Measurements from ENCODE around the gene NUDT22. TPM values are rescaled to one million over a fixed set of nuclear protein-coding genes. Genes with fewer than 3 reads are reported as not detected.
A peak's percentile ranks its signal among the peaks of the same experiment; 100 is the strongest.

The NUDT22 gene
- total RNA-seq, 2 experiments from 2014 or later, result 102 to 103 TPM

- Mint-ChIP-seq H3K9me3 (no peaks in the 10 kb centered on the region), H3K36me3 (peaks cover 16% of the 10 kb centered on the region), H3K4me3 (peak within 1 kb of the TSS; percentile 93), H3K27me3 (no peaks in the 10 kb centered on the region), H3K4me1 (peaks cover 31% of the 10 kb centered on the region), H3K27ac (peak within 1 kb of the TSS; percentile 83)
- POLR2A ChIA-PET, result interaction anchor here (2.2 to 26.2 kb wide), 4 partner anchors 7 to 24 kb away, joined by 11 to 419 read pairs (median 19); partner anchors contain the start of genes FERMT3, NUDT22, PPP1R14B and TRPT1
- DNase-seq (peak; percentile 85), ATAC-seq (ENCODE audit: low read depth) (peak; percentile 42)
Observed at GRCh38 chr11:64233913-64234586, 8.0 kb downstream of the NUDT22 start, which contains the start of gene VEGFB. TSS of gene VEGFB (plus strand) at chr11:64234584. CDS start at chr11:64234834, 250 bp downstream.

DNA sequence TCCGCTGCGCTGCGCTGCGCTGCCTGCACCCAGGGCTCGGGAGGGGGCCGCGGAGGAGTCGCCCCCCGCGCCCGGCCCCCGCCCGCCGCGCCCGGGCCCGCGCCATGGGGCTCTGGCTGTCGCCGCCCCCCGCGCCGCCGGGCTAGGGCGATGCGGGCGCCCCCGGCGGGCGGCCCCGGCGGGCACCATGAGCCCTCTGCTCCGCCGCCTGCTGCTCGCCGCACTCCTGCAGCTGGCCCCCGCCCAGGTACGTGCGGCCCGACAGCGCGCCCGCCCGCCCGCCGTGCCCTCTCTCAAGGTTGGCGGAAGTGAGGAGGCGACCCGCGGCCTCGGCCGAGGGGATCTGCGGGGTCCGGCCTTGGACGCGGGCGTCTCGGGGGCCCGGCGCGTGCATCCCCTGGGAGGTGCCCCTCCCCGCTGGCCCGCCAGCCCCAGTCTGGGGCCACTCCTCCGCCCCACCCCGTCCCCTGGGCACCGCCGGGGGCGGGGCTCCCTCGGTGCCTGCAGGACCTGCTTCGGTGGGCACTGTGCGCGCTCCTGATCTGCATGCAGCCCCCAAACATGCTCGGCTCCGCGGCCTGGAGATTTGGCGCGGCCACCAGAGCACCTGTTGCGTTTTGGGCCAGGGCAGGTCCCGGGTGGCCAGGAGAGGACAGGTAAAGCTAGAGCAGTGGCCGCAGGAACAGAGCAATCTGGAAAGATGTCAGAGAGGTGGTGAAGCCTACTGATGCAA, 8.7 kb downstream of the NUDT22 start:
- Mint-ChIP-seq H3K36me3 (peaks cover 17% of the 10 kb centered on the region), H3K4me3 (peak overlapping the region; percentile 93), H3K27ac (peak overlapping the region; percentile 83), H3K9me3 (no peaks in the 10 kb centered on the region), H3K4me1 (peaks cover 29% of the 10 kb centered on the region), H3K27me3 (no peaks in the 10 kb centered on the region)
- DNase-seq (peak; percentile 75), ATAC-seq (ENCODE audit: low read depth) (peak; percentile 43)
- POLR2A ChIA-PET, result interaction anchor here (1.9 to 26.2 kb wide), 4 partner anchors 8 to 25 kb away, joined by 5 to 419 read pairs (median 11); partner anchors contain the start of genes FERMT3, NUDT22 and TRPT1

DNA sequence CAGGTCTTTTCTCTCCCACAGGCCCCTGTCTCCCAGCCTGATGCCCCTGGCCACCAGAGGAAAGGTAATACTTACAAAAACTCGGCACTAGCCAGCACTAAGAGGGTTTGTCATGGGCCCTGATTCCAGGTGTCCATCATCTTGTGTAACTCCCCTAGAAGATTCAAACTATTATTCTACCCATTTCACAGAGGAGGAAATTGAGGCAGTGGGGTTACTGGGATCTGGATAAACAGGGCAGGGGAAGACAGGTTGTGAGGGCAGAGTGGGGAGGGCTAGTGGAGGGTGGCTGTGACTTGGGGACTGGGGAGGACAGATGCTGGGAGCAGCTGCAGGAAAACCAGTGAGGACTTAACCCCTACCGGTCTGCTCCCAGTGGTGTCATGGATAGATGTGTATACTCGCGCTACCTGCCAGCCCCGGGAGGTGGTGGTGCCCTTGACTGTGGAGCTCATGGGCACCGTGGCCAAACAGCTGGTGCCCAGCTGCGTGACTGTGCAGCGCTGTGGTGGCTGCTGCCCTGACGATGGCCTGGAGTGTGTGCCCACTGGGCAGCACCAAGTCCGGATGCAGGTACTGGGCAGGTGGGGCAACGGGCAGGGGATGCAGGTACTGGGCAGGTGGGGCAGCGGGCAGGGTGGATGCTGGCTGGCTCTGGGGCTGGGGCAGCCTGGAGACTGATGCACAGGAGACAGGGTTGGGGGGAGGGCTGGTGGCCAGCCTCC, 9.5 kb downstream of the NUDT22 start:
- H3K27me3 Mint-ChIP-seq, result no peaks in the 10 kb centered on the region
- peak overlapping the region; percentile 83 for H3K27ac Mint-ChIP-seq
- peaks cover 34% of the 10 kb centered on the region for H3K4me1 Mint-ChIP-seq
- no peaks in the 10 kb centered on the region for H3K9me3 Mint-ChIP-seq
- peak overlapping the region; percentile 93 for H3K4me3 Mint-ChIP-seq
- POLR2A ChIA-PET, result interaction anchor here (0.7 to 26.2 kb wide), 5 partner anchors 9 to 58 kb away, joined by 5 to 419 read pairs (median 11); partner anchors contain the start of genes FERMT3, NUDT22 and TRPT1
- no peak for ATAC-seq (ENCODE audit: low read depth)
- DNase-seq, result no peak
- H3K36me3 Mint-ChIP-seq, result peaks cover 18% of the 10 kb centered on the region

DNA sequence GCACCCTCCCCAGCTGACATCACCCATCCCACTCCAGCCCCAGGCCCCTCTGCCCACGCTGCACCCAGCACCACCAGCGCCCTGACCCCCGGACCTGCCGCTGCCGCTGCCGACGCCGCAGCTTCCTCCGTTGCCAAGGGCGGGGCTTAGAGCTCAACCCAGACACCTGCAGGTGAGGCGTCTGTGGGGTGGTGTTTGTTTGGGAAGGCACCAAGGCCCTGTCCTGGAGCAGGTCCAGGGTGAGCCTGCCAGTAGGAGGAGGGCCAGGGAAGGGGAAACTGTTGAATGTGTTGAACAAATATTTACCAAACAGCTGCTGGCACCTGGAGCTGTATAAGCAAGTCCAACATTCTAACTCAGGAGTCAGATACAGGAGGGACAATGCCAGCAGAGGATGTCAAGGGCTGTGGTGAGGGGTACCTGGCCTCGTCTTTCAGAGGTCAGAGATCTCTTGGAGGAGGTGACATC, 11.4 kb downstream of the NUDT22 start:
- Mint-ChIP-seq H3K27ac (peak overlapping the region; percentile 32), H3K36me3 (peaks cover 17% of the 10 kb centered on the region), H3K27me3 (no peaks in the 10 kb centered on the region), H3K9me3 (no peaks in the 10 kb centered on the region), H3K4me1 (peaks cover 28% of the 10 kb centered on the region), H3K4me3 (no peak overlapping the region)
- DNase-seq (no peak), ATAC-seq (ENCODE audit: low read depth) (no peak)
- POLR2A ChIA-PET, result interaction anchor here (3.5 to 26.2 kb wide), 2 partner anchors 11 to 28 kb away, joined by 11 to 419 read pairs; partner anchors contain the start of genes FERMT3, NUDT22 and TRPT1

GRCh38 chr11:64238076-64238475, 12.0 kb downstream of the NUDT22 start:
- Mint-ChIP-seq H3K27ac (peak overlapping the region; percentile 61), H3K36me3 (peaks cover 18% of the 10 kb centered on the region), H3K4me1 (peaks cover 27% of the 10 kb centered on the region), H3K27me3 (no peaks in the 10 kb centered on the region), H3K4me3 (no peak overlapping the region), H3K9me3 (no peaks in the 10 kb centered on the region)
- ATAC-seq (ENCODE audit: low read depth) (no peak), DNase-seq (no peak)
- POLR2A ChIA-PET, result interaction anchor here (0.6 to 26.2 kb wide), 4 partner anchors 8 to 1526 kb away, joined by 3 to 419 read pairs (median 3); partner anchors contain the start of genes DNAJC4 and FERMT3

DNA sequence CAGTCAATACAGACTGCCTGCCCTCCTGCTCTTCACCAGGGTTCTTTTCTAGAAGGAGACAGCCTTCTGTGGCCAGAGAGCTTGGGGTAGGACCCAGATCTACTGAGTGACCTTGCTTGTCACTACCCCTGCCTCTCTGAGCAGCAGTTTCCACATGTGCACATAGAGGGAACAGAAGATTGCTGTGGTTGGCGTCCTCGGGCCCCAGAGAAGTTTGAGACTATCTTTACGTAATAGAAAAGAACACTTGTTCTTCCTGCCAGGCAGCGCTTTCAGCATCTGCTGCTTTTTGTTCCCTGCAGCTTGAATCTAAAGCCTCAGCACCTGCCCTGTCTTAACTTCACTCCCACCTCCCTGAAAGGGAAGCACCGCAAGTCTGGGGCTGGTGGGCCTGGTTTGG, 12.9 kb downstream of the NUDT22 start:
- POLR2A ChIA-PET, result interaction anchor here (0.7 to 26.2 kb wide), 5 partner anchors 8 to 30 kb away, joined by 3 to 419 read pairs (median 4); partner anchors contain the start of genes DNAJC4 and FERMT3
- H3K36me3 Mint-ChIP-seq, result peaks cover 21% of the 10 kb centered on the region
- DNase-seq (no peak), ATAC-seq (ENCODE audit: low read depth) (no peak)
- H3K4me3 Mint-ChIP-seq, result peak overlapping the region; percentile 19
- H3K27ac Mint-ChIP-seq, result peak overlapping the region; percentile 98
- no peaks in the 10 kb centered on the region for H3K9me3 Mint-ChIP-seq
- no peaks in the 10 kb centered on the region for H3K27me3 Mint-ChIP-seq
- peaks cover 27% of the 10 kb centered on the region for H3K4me1 Mint-ChIP-seq

GRCh38 chr11:64239662-64240434, 13.8 kb downstream of the NUDT22 start:
- peaks cover 27% of the 10 kb centered on the region for H3K4me1 Mint-ChIP-seq
- H3K9me3 Mint-ChIP-seq, result no peaks in the 10 kb centered on the region
- no peaks in the 10 kb centered on the region for H3K27me3 Mint-ChIP-seq
- ATAC-seq (ENCODE audit: low read depth) (no peak), DNase-seq (no peak)
- H3K4me3 Mint-ChIP-seq, result peak overlapping the region; percentile 96
- peak overlapping the region; percentile 98 for H3K27ac Mint-ChIP-seq
- H3K36me3 Mint-ChIP-seq, result peaks cover 21% of the 10 kb centered on the region
- POLR2A ChIA-PET, result interaction anchor here (0.8 to 26.2 kb wide), 6 partner anchors 8 to 54 kb away, joined by 3 to 419 read pairs (median 6); partner anchors contain the start of genes FERMT3, GPR137, NUDT22 and STIP1

GRCh38 chr11:64240435-64241240, 14.6 kb downstream of the NUDT22 start, which contains the start of gene FKBP2:
TSS of gene FKBP2 (plus strand) at chr11:64241095. CDS start at chr11:64242388, 1,293 bp downstream.
- peak; percentile 75 for ATAC-seq (ENCODE audit: low read depth)
- peak within 1 kb of the TSS; percentile 98 for H3K27ac Mint-ChIP-seq
- H3K4me1 Mint-ChIP-seq, result peaks cover 24% of the 10 kb centered on the region
- no peaks in the 10 kb centered on the region for H3K27me3 Mint-ChIP-seq
- H3K36me3 Mint-ChIP-seq, result peaks cover 18% of the 10 kb centered on the region
- POLR2A ChIA-PET, result interaction anchor here (0.7 to 26.2 kb wide), 18 partner anchors 9 to 118 kb away, joined by 3 to 419 read pairs (median 5); partner anchors contain the start of genes BAD, DNAJC4, ESRRA and FERMT3
- peak; percentile 99 for DNase-seq
- H3K4me3 Mint-ChIP-seq, result peak within 1 kb of the TSS; percentile 96
- H3K9me3 Mint-ChIP-seq, result no peaks in the 10 kb centered on the region

DNA sequence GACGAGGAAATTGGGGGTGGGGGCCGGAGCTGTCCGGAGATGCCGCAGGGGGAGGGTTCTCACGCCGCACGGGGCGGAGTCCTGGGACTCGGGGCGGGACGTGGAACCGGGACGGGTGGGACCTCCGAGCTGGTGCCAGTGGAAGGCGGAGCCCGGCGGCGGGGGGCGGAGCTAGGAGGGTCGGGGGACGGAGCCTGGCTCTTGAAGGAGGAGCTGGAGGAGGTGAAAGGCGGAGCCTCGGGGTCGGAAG, 15.1 kb downstream of the NUDT22 start:
- peaks cover 18% of the 10 kb centered on the region for H3K36me3 Mint-ChIP-seq
- DNase-seq, result peak; percentile 100
- no peaks in the 10 kb centered on the region for H3K27me3 Mint-ChIP-seq
- peak overlapping the region; percentile 98 for H3K27ac Mint-ChIP-seq
- peaks cover 24% of the 10 kb centered on the region for H3K4me1 Mint-ChIP-seq
- no peaks in the 10 kb centered on the region for H3K9me3 Mint-ChIP-seq
- POLR2A ChIA-PET, result interaction anchor here (0.7 to 7.1 kb wide), 14 partner anchors 9 to 118 kb away, joined by 3 to 106 read pairs (median 5); partner anchors contain the start of genes BAD, DNAJC4, ESRRA and FERMT3
- H3K4me3 Mint-ChIP-seq, result peak overlapping the region; percentile 96
- ATAC-seq (ENCODE audit: low read depth), result peak; percentile 75

DNA sequence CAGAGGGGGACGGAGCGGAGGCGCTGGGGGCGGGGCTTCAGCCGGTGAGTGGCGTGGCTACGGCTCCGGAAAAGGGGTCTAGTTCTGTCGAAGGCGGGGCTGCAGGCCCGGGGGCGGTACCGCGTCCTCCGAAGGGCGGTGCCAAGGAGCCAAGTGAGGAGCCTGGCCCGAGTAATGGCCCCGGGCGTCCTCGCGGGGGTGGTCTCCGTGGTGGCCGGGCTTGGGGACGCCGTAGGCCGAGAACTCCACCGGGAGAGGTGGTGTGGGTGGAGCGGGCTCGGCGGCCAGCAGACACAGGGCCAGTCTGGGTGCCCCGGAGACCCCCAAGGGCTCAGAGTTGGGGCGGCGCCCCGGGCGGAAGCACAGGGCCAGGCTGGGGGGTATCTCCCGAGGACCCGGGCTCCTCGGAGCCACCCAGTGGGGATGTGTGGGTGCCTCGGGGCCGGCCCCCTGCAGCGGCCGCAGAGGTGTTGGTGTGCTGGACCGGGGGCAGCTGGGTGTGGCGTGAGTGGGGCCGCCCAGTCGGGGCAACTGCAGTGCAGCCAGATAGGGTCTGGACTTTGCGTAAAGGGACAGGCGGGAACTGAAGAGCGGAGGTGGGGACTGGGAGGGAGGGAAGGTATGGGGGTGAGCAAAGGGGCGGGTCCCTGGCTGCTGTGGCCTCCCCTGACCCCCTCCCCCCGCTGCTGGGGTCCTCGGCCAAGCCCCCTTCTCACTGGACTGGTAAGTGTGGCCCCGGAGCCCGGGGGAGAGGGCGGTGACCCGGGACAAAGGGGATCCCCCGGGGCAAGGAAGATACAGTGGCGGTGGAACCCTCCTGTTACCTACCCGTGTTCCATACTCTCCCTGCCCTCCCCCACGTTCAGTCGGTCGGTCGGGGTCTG, 15.7 kb downstream of the NUDT22 start:
- peak; percentile 66 for ATAC-seq (ENCODE audit: low read depth)
- POLR2A ChIA-PET, result interaction anchor here (0.7 to 7.1 kb wide), 15 partner anchors 9 to 117 kb away, joined by 3 to 106 read pairs (median 5); partner anchors contain the start of genes BAD, DNAJC4, ESRRA and FERMT3

More for the DNA sequence above, 15.7 kb downstream of the NUDT22 start:
- peak overlapping the region; percentile 96 for H3K4me3 Mint-ChIP-seq
- peaks cover 24% of the 10 kb centered on the region for H3K4me1 Mint-ChIP-seq
- no peak for DNase-seq
- H3K27me3 Mint-ChIP-seq, result no peaks in the 10 kb centered on the region
- peaks cover 18% of the 10 kb centered on the region for H3K36me3 Mint-ChIP-seq
- peak overlapping the region; percentile 98 for H3K27ac Mint-ChIP-seq
- no peaks in the 10 kb centered on the region for H3K9me3 Mint-ChIP-seq

Data from activated naive CD8-positive, alpha-beta T cell treated with anti-CD3 and anti-CD28 coated beads, Interleukin-2, amount 10 ng/mL, durations not matched to agents 7 days and 5 days (primary cell).